C4-2B (cell line): ENCODE results near the gene CA4.
"Not testable (repeated sequence)": the region's sequence is repeated elsewhere in the genome, so short reads cannot be mapped to it uniquely, and the experiment has no call there.

Source experiments
- CTCF ChIP-seq: fragments of 450-650 bp; conservative IDR thresholded peaks from 2 replicates; pipeline ENCODE4 v1.5.1; 2017; ENCODE audit warnings: mild to moderate bottlenecking
- ZFX ChIP-seq: fragments of 450-650 bp; IDR thresholded peaks from 2 replicates; pipeline ENCODE4 v1.6.1; 2017

DNA sequence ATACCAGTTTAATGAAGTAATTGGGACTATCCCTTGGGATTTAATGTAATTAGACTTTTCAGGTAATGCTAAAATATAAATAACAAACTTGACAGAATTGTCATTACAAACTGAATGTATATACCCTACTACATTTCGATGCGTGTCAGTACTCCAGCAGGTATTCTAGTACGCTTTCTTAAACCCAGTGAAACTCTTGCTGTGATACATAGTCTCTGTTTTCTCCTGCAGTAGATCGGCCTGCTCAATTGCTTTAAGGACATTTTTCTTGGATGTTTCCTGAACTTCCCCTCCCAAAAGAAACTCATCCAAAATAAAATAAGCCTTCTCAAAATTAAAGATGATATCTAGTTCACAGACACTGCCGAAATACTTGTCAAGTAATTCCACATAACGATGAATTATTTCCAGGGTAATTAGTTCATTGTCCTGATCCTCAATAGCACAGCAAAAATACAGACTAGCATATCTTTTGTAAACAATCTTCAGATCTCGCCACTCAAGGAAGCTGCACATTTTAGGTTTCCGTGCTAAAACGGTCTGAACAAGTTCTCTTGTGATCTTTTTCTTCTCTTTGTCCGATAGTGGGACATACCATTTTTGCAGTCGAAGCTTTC, 47.6 kb upstream of the CA4 start:
- not testable (repeated sequence) for TF ChIP-seq CTCF, ZFX
